ENCODE results near the gene GRIK1.

DNA sequence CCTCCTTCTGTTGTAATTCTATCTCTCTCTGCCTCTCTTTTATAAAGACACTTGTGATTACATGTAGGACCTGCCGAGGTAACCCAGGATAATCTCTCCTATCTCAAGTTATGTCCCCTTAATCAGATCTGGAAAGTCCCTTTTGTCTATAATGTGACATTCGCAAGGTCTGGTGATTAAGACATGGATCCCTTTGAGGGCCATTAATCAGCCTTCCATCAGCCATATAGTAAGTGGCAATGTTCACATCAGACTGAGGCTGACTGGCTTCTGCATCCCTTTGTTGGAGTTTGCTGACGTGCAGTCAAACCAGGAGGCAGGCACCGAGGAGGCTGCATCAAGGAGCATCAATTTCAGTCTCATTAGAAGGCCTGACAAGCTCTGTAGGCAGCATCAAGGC is 431.5 kb downstream of the GRIK1 start:
- TF ChIP-seq EP300 (IDR thresholded peaks at IDR 0.05) (no peak), POLR2A (IDR thresholded peaks at IDR 0.05) (no peak)
- TF ChIP-seq, protein P1, sequence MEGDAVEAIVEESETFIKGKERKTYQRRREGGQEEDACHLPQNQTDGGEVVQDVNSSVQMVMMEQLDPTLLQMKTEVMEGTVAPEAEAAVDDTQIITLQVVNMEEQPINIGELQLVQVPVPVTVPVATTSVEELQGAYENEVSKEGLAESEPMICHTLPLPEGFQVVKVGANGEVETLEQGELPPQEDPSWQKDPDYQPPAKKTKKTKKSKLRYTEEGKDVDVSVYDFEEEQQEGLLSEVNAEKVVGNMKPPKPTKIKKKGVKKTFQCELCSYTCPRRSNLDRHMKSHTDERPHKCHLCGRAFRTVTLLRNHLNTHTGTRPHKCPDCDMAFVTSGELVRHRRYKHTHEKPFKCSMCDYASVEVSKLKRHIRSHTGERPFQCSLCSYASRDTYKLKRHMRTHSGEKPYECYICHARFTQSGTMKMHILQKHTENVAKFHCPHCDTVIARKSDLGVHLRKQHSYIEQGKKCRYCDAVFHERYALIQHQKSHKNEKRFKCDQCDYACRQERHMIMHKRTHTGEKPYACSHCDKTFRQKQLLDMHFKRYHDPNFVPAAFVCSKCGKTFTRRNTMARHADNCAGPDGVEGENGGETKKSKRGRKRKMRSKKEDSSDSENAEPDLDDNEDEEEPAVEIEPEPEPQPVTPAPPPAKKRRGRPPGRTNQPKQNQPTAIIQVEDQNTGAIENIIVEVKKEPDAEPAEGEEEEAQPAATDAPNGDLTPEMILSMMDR (IDR thresholded peaks at IDR 0.05): no peak

Measured in tibial nerve (tissue), 4 donors.